ENCODE data around the gene ENO2.
"Not testable (repeated sequence)": the region's sequence is repeated elsewhere in the genome, so short reads cannot be mapped to it uniquely, and the experiment has no call there.

Gene ENO2

GRCh38 chr12:6886206-6886999 lies 28.0 kb upstream of the ENO2 start:
- not testable (repeated sequence) for DNase-seq

GRCh38 chr12:6887460-6887859 lies 26.9 kb upstream of the ENO2 start:
- no peak for DNase-seq

- DNase-seq = no peak
These were observed 26.0 kb upstream of the ENO2 start for GRCh38 chr12:6888360-6888759.

- DNase-seq = not testable (repeated sequence)
These were observed 25.6 kb upstream of the ENO2 start for GRCh38 chr12:6888794-6889193.

GRCh38 chr12:6889775-6890573 lies 24.4 kb upstream of the ENO2 start:
- DNase-seq = not testable (repeated sequence)

GRCh38 chr12:6890789-6891645 lies 23.4 kb upstream of the ENO2 start:
- DNase-seq = peak; percentile 70

GRCh38 chr12:6891646-6892001 lies 22.8 kb upstream of the ENO2 start:
- DNase-seq = no peak

- not testable (repeated sequence) for DNase-seq
These were observed 21.7 kb upstream of the ENO2 start for GRCh38 chr12:6892683-6893082.

- no peak for DNase-seq
These were observed 20.1 kb upstream of the ENO2 start for GRCh38 chr12:6894321-6894720.

GRCh38 chr12:6896846-6897435 lies 17.4 kb upstream of the ENO2 start:
- no peak for DNase-seq

GRCh38 chr12:6899427-6899826 lies 15.0 kb upstream of the ENO2 start:
- DNase-seq = no peak

- DNase-seq = peak; percentile 23
These were observed 14.4 kb upstream of the ENO2 start for GRCh38 chr12:6899837-6900519.

- no peak for DNase-seq
These were observed 11.9 kb upstream of the ENO2 start for GRCh38 chr12:6902448-6902847.

- no peak for DNase-seq
These were observed 10.7 kb upstream of the ENO2 start for GRCh38 chr12:6903722-6904121.

- peak; percentile 93 for DNase-seq
These were observed 9.8 kb upstream of the ENO2 start, which contains the start of gene LRRC23 for GRCh38 chr12:6904280-6905276. Gene LRRC23, plus strand, starts transcription at chr12:6904822. Its CDS starts 812 bp downstream, at chr12:6905634.

- DNase-seq = no peak
These were observed 8.9 kb upstream of the ENO2 start for GRCh38 chr12:6905414-6906040.

GRCh38 chr12:6908141-6908540 lies 6.2 kb upstream of the ENO2 start:
- DNase-seq = not testable (repeated sequence)

- no peak for DNase-seq
These were observed 4.8 kb upstream of the ENO2 start for GRCh38 chr12:6909421-6910145.

GRCh38 chr12:6912164-6912935 lies 2.0 kb upstream of the ENO2 start:
- DNase-seq = no peak
